PC-9 (cell line): Measurements from ENCODE around the gene SORBS2. TPM values are rescaled to one million over a fixed set of nuclear protein-coding genes. Genes with fewer than 3 reads are reported as not detected.

Experiments used
- BruUV-seq: library from RNA; stranded (reverse); fragments of 400-500 nt; replicated peaks from 2 replicates; lab custom pipeline; 2021; lab: Mats Ljungman, UMichigan
- CTCF ChIA-PET: fragments of 300-600 bp; sonication (Branson Sonifier 250); formaldehyde crosslinking; loops from one replicate; lab custom pipeline; 2022; ENCODE audit warnings: antibody characterized with exemption; lab: Charles Lee
- POLR2A ChIA-PET: fragments of 300-600 bp; sonication (Branson Sonifier 250); formaldehyde crosslinking; loops from one replicate; lab custom pipeline; 2022; ENCODE audit warnings: antibody characterized with exemption; ENCODE audit not compliant: unreplicated experiment; lab: Charles Lee
- DNase-seq, 2 experiments: peaks; one replicate each; pipeline versions ENCODE4 v3.0.0 to v3.0.0-alpha.2; 2015 to 2022; ENCODE audit warnings: mixed read lengths in 1 of 2
- H2AFZ ChIP-seq: fragments of 200-600 bp; sonication (generic); 2 replicates; pipeline ENCODE4 v1.8.1; 2017; ENCODE audit warnings: antibody characterized with exemption
- H3F3A ChIP-seq: fragments of 200-600 bp; sonication (generic); 2 replicates; pipeline ENCODE4 v1.8.1; 2017; ENCODE audit warnings: antibody characterized with exemption, mild to moderate bottlenecking, low read depth; ENCODE audit not compliant: insufficient read depth
- H3K27ac ChIP-seq: fragments of 200-600 bp; sonication (generic); 2 replicates; pipeline ENCODE4 v1.6.1; 2016; ENCODE audit warnings: mixed run types
- H3K27me3 ChIP-seq: fragments of 200-600 bp; sonication (generic); 2 replicates; pipeline ENCODE4 v1.6.1; 2016; ENCODE audit warnings: low read depth, mixed run types; ENCODE audit not compliant: insufficient read depth
- H3K36me3 ChIP-seq: fragments of 200-600 bp; sonication (generic); 2 replicates; pipeline ENCODE4 v1.6.1; 2016; ENCODE audit warnings: low read depth, mixed run types
- H3K4me1 ChIP-seq: fragments of 200-600 bp; sonication (generic); replicated peaks from 2 replicates; pipeline ENCODE4 v1.6.1; 2016; ENCODE audit warnings: mixed run types; ENCODE audit not compliant: insufficient read depth
- H3K4me2 ChIP-seq: fragments of 200-600 bp; sonication (generic); 2 replicates; pipeline ENCODE4 v1.6.1; 2017; ENCODE audit warnings: mixed run types
- H3K4me3 ChIP-seq: fragments of 200-600 bp; sonication (generic); 2 replicates; pipeline ENCODE4 v1.6.1; 2016; ENCODE audit warnings: mixed run types
- H3K79me2 ChIP-seq: fragments of 200-600 bp; sonication (generic); 2 replicates; pipeline ENCODE4 v1.6.1; 2017; ENCODE audit warnings: low read depth, mixed run types
- H3K9me2 ChIP-seq: fragments of 200-600 bp; sonication (generic); 2 replicates; pipeline ENCODE4 v1.8.1; 2017; ENCODE audit warnings: mild to moderate bottlenecking; ENCODE audit not compliant: insufficient read depth
- H3K9me3 ChIP-seq: fragments of 200-600 bp; sonication (generic); 2 replicates; pipeline ENCODE4 v1.8.1; 2016; ENCODE audit warnings: low read depth; ENCODE audit not compliant: insufficient read depth
- H4K20me1 ChIP-seq: fragments of 200-600 bp; sonication (generic); 2 replicates; pipeline ENCODE4 v1.8.1; 2017; ENCODE audit not compliant: insufficient read depth
- CTCF ChIP-seq: fragments of 200-600 bp; sonication (generic); conservative IDR thresholded peaks from 2 replicates; pipeline ENCODE4 v1.6.1; 2017; ENCODE audit warnings: mixed run types, antibody characterized with exemption, mild to moderate bottlenecking, moderate library complexity
- EZH2 ChIP-seq: fragments of 200-600 bp; sonication (generic); IDR thresholded peaks from 2 replicates; pipeline ENCODE4 v1.8.0; 2017; ENCODE audit warnings: antibody characterized with exemption, low read depth
- intact Hi-C: fragments of 100-400 bp; cut with micrococcal nuclease; formaldehyde crosslinking; loops from one replicate; pipeline ENCODE4 v1.10.0; 2022; ENCODE audit not compliant: unreplicated experiment
- total RNA-seq: library from RNA; stranded (reverse); gene quantifications from 2 replicates; pipeline ENCODE4 v1.2.3, GENCODE V29; 2021

Gene SORBS2
- total RNA-seq, 1 experiment from 2014 or later, result 16.4 TPM

- Histone ChIP-seq H3K9me2 (no peaks in the 10 kb centered on the region), H3K4me3 (no peak overlapping the region), H2AFZ (no peak overlapping the region), H3K4me2 (no peak overlapping the region), H3K9me3 (no peaks in the 10 kb centered on the region), H3K27me3 (no peaks in the 10 kb centered on the region), H3F3A (no peaks in the 10 kb centered on the region), H3K36me3 (no peaks in the 10 kb centered on the region), H4K20me1 (no peaks in the 10 kb centered on the region), H3K27ac (no peak overlapping the region), H3K4me1 (no peaks in the 10 kb centered on the region), H3K79me2 (no peaks in the 10 kb centered on the region)
- DNase-seq, result no peak
- BruUV-seq, result no TSS peak
- TF ChIP-seq CTCF, result no peak
- TF ChIP-seq EZH2, result no peak
- intact Hi-C loops, result no loop called here
- ChIA-PET POLR2A (no interaction called here), CTCF (no interaction called here)
Observed at GRCh38 chr4:185651851-185652250, 160.1 kb downstream of the SORBS2 start.

- H3K36me3 ChIP-seq, result no peaks in the 10 kb centered on the region
- ChIA-PET POLR2A (no interaction called here), CTCF (no interaction called here)
- no peaks in the 10 kb centered on the region for H3K79me2 ChIP-seq
- no peak for DNase-seq
- H3F3A ChIP-seq, result no peaks in the 10 kb centered on the region
- H4K20me1 ChIP-seq, result no peaks in the 10 kb centered on the region
- no peaks in the 10 kb centered on the region for H3K9me2 ChIP-seq
- no peak overlapping the region for H2AFZ ChIP-seq
- no peak overlapping the region for H3K4me2 ChIP-seq
- H3K27me3 ChIP-seq, result no peaks in the 10 kb centered on the region
- no peaks in the 10 kb centered on the region for H3K4me1 ChIP-seq
- H3K27ac ChIP-seq, result no peak overlapping the region
- TF ChIP-seq CTCF (no peak), EZH2 (no peak)
- intact Hi-C loops, result no loop called here
- H3K9me3 ChIP-seq, result no peaks in the 10 kb centered on the region
- no peak overlapping the region for H3K4me3 ChIP-seq
- BruUV-seq, result no TSS peak
Observed at GRCh38 chr4:185651137-185651677, 160.8 kb downstream of the SORBS2 start.

GRCh38 chr4:185648631-185649030 lies 163.4 kb downstream of the SORBS2 start:
- Histone ChIP-seq H3K4me2 (no peak overlapping the region), H3K4me1 (no peaks in the 10 kb centered on the region), H3K27ac (no peak overlapping the region), H3K27me3 (no peaks in the 10 kb centered on the region), H3K36me3 (no peaks in the 10 kb centered on the region), H3K79me2 (no peaks in the 10 kb centered on the region), H3K9me3 (no peaks in the 10 kb centered on the region), H3K9me2 (no peaks in the 10 kb centered on the region), H3F3A (no peaks in the 10 kb centered on the region), H4K20me1 (no peaks in the 10 kb centered on the region), H2AFZ (no peak overlapping the region), H3K4me3 (no peak overlapping the region)
- intact Hi-C loops, result loop anchor here (10.0 kb wide), 2 partner anchors 186 to 486 kb away; no protein-coding TSS in a partner anchor
- BruUV-seq, result no TSS peak
- no peak for TF ChIP-seq CTCF
- TF ChIP-seq EZH2, result no peak
- POLR2A ChIA-PET, result no interaction called here
- DNase-seq, result no peak
- CTCF ChIA-PET, result no interaction called here
